ENCODE measurements around the gene SFXN3. TPM values are rescaled to one million over a fixed set of nuclear protein-coding genes. Genes with fewer than 3 reads are reported as not detected.

The SFXN3 gene
- total and polyA plus RNA-seq, 2 of the 13 experiments (the other 11 are each of a cell fraction or from before 2014, with no cell fraction given) = 16.8 to 71.5 TPM

- TF ChIP-seq TRAFD1 (CRISPR knock-in tag; IDR thresholded peaks at IDR 0.05; ENCODE audit: borderline replicate concordance) (no peak), ZGPAT (CRISPR knock-in tag; IDR thresholded peaks at IDR 0.05) (no peak)
These were observed 25.0 kb upstream of the SFXN3 start (continued) for GRCh38 chr10:101005869-101006567.

- intact Hi-C loops (cut with micrococcal nuclease; ENCODE audit: unreplicated experiment) = no loop called here
- Histone ChIP-seq H3K27ac (ENCODE audit: extremely low read length, insufficient read depth, low read length) (peak overlapping the region; percentile 36), H3K9ac (ENCODE audit: insufficient read depth, low read depth, low read length) (no peak overlapping the region), H3K4me3 (replicated peaks in 1 of 3; ENCODE audit: insufficient read depth in 1 of 3, low read depth in 2 of 3, low read length in 3 of 3) (no peak overlapping the region), H3K27me3 (ENCODE audit: control insufficient read depth in 1 of 2, insufficient read depth in 2 of 2, low read length in 2 of 2) (no peaks in the 10 kb centered on the region), H4K20me1 (ENCODE audit: insufficient read depth, low read length) (no peaks in the 10 kb centered on the region; the same call in 1 of the 2 replicates), H2AFZ (ENCODE audit: low read length) (no peak overlapping the region), H3K79me2 (ENCODE audit: insufficient read depth, low read length) (peaks cover 8% of the 10 kb centered on the region), H3K4me1 (ENCODE audit: insufficient read depth, low read length) (peaks cover 53% of the 10 kb centered on the region), H3K4me2 (ENCODE audit: low read depth, low read length) (no peak overlapping the region), H3K36me3 (replicated peaks in 1 of 2; ENCODE audit: control insufficient read depth in 1 of 2, insufficient read depth in 2 of 2, low read length in 2 of 2) (peaks cover 17 to 43% of the 10 kb centered on the region in 2 experiments; a peak in 4 of 5 replicates), H3K9me3 (ENCODE audit: low read length) (no peaks in the 10 kb centered on the region)
- ChIA-PET POLR2A (interaction anchor here (0.9 to 7.1 kb wide), 3 partner anchors 7 to 37 kb away, joined by 3 to 124 read pairs (median 3); partner anchors contain the start of genes LZTS2, MRPL43 and TWNK), CTCF (ENCODE audit: low intra/inter-chr PET ratio, low total read pairs) (no interaction called here)
- FAIRE-seq (no peak), ATAC-seq (no peak), DNase-seq (ENCODE audit: low spot score) (no peak)
- TSS peak; percentile 29 for BruUV-seq (replicated peaks)
- WGBS (ENCODE audit: low lambda C conversion rate) = 94% methylated on average over 23 of the region's 33 CpGs
- in situ Hi-C loops (cut with HindIII; ENCODE audit: extremely low pct_ligation_motif_present, low pct_unique_long_range_greater_than_20kb) = no loop called here
- TF ChIP-seq RBFOX2 (IDR thresholded peaks at IDR 0.05; ENCODE audit: low read depth, low read length) = peak; percentile 84
- no peak for TF ChIP-seq ZNF574 (CRISPR knock-in tag; IDR thresholded peaks at IDR 0.05)
- no peak for TF ChIP-seq ZNF605 (CRISPR knock-in tag; IDR thresholded peaks at IDR 0.05)
- no peak for TF ChIP-seq CCAR2 (optimal IDR thresholded peaks at IDR 0.05; ENCODE audit: low read depth, low read length)
- TF ChIP-seq TSC22D2 (CRISPR knock-in tag; IDR thresholded peaks at IDR 0.05; ENCODE audit: borderline replicate concordance) = no peak
- no peak for TF ChIP-seq RFX1 (IDR thresholded peaks at IDR 0.05)
- no peak for TF ChIP-seq TMF1 (CRISPR knock-in tag; IDR thresholded peaks at IDR 0.05; ENCODE audit: low read depth)
- TF ChIP-seq ZNF335 (CRISPR knock-in tag; IDR thresholded peaks at IDR 0.05) = no peak
- no peak for TF ChIP-seq GZF1 (CRISPR knock-in tag; IDR thresholded peaks at IDR 0.05)
- TF ChIP-seq PRMT3 (CRISPR knock-in tag; IDR thresholded peaks at IDR 0.05; ENCODE audit: borderline replicate concordance, low read depth) = no peak
- no peak for TF ChIP-seq KAT7 (CRISPR knock-in tag; IDR thresholded peaks at IDR 0.05; ENCODE audit: borderline replicate concordance)
- no peak for TF ChIP-seq ZNF333 (CRISPR knock-in tag; IDR thresholded peaks at IDR 0.05; ENCODE audit: borderline replicate concordance)
These were observed 24.4 kb upstream of the SFXN3 start for GRCh38 chr10:101006593-101007098.
